HEK293 (cell line): ENCODE data around the gene TMEM145.

Source experiments
- CTCF ChIA-PET: fragments of 350-600 bp; formaldehyde crosslinking; extraction: SDS; loops from one replicate; lab custom pipeline; 2021; ENCODE audit warnings: antibody characterized with exemption; lab: Yijun Ruan, JAX
- POLR2A ChIA-PET: fragments of 300-600 bp; formaldehyde crosslinking; extraction: SDS; loops from one replicate; lab custom pipeline; 2020; ENCODE audit warnings: antibody characterized with exemption, inconsistent platforms; lab: Yijun Ruan, JAX
- H3K27ac ChIP-seq: fragments of 200-500 bp; sonication (Bioruptor generic); 2 replicates; pipeline ENCODE4 v1.5.1; 2014; ENCODE audit warnings: low read depth, low read length, control low read depth, inconsistent platforms; ENCODE audit errors: extremely low read depth
- H3K36me3 ChIP-seq, 2 experiments: fragments of 200-500 bp in 1 of 2; sonication (Bioruptor generic) in 1 of 2; 1 replicate in 1 of 2; 2 replicates in 1 of 2; pipeline ENCODE4 v1.5.1; 2014 to 2017; ENCODE audit warnings: inconsistent platforms in 2 of 2, low read length in 2 of 2; ENCODE audit not compliant: control insufficient read depth in 2 of 2, insufficient read depth in 1 of 2
- H3K4me1 ChIP-seq: fragments of 200-500 bp; sonication (Bioruptor generic); 2 replicates; pipeline ENCODE4 v1.5.1; 2014; ENCODE audit warnings: mild to moderate bottlenecking, low read length, inconsistent platforms; ENCODE audit not compliant: control insufficient read depth, insufficient read depth
- H3K4me3 ChIP-seq: 2 replicates; pipeline ENCODE4 v1.5.1; 2011; ENCODE audit warnings: low read depth, mild to moderate bottlenecking, control low read depth, low read length, moderate library complexity
- H3K9me3 ChIP-seq: fragments of 200-500 bp; sonication (Bioruptor generic); 2 replicates; pipeline ENCODE4 v1.5.1; 2014; ENCODE audit warnings: low read depth, low read length, inconsistent platforms; ENCODE audit not compliant: control insufficient read depth, insufficient read depth
- EGR2 ChIP-seq: fragments of 450-650 bp; formaldehyde crosslinking; IDR thresholded peaks from 2 replicates; pipeline ENCODE4 v1.5.1; 2016; ENCODE audit warnings: low read depth, missing biosample characterization, missing genetic modification characterization
- IKZF3 ChIP-seq: fragments of 450-650 bp; IDR thresholded peaks from 2 replicates; pipeline ENCODE4 v1.5.0; 2018; ENCODE audit warnings: missing biosample characterization, mild to moderate bottlenecking, missing genetic modification characterization, moderate library complexity
- KLF1 ChIP-seq: fragments of 450-650 bp; formaldehyde crosslinking; IDR thresholded peaks from 2 replicates; pipeline ENCODE4 v1.5.1; 2016; ENCODE audit warnings: missing biosample characterization, missing genetic modification characterization
- KLF16 ChIP-seq: fragments of 450-650 bp; formaldehyde crosslinking; IDR thresholded peaks from 2 replicates; pipeline ENCODE4 v1.5.1; 2017; ENCODE audit warnings: missing biosample characterization, missing genetic modification characterization
- YY1 ChIP-seq: fragments of 450-650 bp; formaldehyde crosslinking; IDR thresholded peaks from 2 replicates; pipeline ENCODE4 v1.5.1; 2018; ENCODE audit warnings: missing biosample characterization, missing genetic modification characterization
- ZBTB1 ChIP-seq: fragments of 450-650 bp; formaldehyde crosslinking; IDR thresholded peaks from 2 replicates; pipeline ENCODE4 v1.5.1; 2016; ENCODE audit warnings: missing biosample characterization, missing genetic modification characterization
- ZBTB10 ChIP-seq: fragments of 450-650 bp; formaldehyde crosslinking; IDR thresholded peaks from 2 replicates; pipeline ENCODE4 v1.5.1; 2016; ENCODE audit warnings: missing biosample characterization, missing genetic modification characterization
- ZBTB48 ChIP-seq: fragments of 450-650 bp; formaldehyde crosslinking; IDR thresholded peaks from 2 replicates; pipeline ENCODE4 v1.5.1; 2016; ENCODE audit warnings: missing biosample characterization, missing genetic modification characterization
- ZNF138 ChIP-seq: fragments of 450-650 bp; formaldehyde crosslinking; IDR thresholded peaks from 2 replicates; pipeline ENCODE4 v1.5.1; 2016; ENCODE audit warnings: missing biosample characterization, missing genetic modification characterization, borderline replicate concordance
- ZNF366 ChIP-seq: fragments of 450-650 bp; formaldehyde crosslinking; conservative IDR thresholded peaks from 2 replicates; pipeline ENCODE4 v1.5.1; 2016; ENCODE audit warnings: missing biosample characterization, missing genetic modification characterization
- ZNF423 ChIP-seq: fragments of 450-650 bp; formaldehyde crosslinking; IDR thresholded peaks from 2 replicates; pipeline ENCODE4 v1.5.1; 2016; ENCODE audit warnings: missing biosample characterization, missing genetic modification characterization
- ZNF513 ChIP-seq: fragments of 450-650 bp; IDR thresholded peaks from 2 replicates; pipeline ENCODE4 v1.5.1; 2018; ENCODE audit warnings: missing biosample characterization, missing genetic modification characterization
- ZNF585B ChIP-seq: fragments of 450-650 bp; formaldehyde crosslinking; IDR thresholded peaks from 2 replicates; pipeline ENCODE4 v1.5.1; 2016; ENCODE audit warnings: missing biosample characterization, missing genetic modification characterization
- ZNF621 ChIP-seq: fragments of 450-650 bp; formaldehyde crosslinking; IDR thresholded peaks from 2 replicates; pipeline ENCODE4 v1.5.1; 2017; ENCODE audit warnings: missing biosample characterization, missing genetic modification characterization
- ZNF670 ChIP-seq: fragments of 450-650 bp; formaldehyde crosslinking; IDR thresholded peaks from 2 replicates; pipeline ENCODE4 v1.5.1; 2016; ENCODE audit warnings: missing biosample characterization, missing genetic modification characterization, low read depth
- ZNF843 ChIP-seq: fragments of 450-650 bp; formaldehyde crosslinking; IDR thresholded peaks from 2 replicates; pipeline ENCODE4 v1.5.1; 2016; ENCODE audit warnings: missing biosample characterization, missing genetic modification characterization
- ZSCAN16 ChIP-seq: fragments of 450-650 bp; formaldehyde crosslinking; IDR thresholded peaks from 2 replicates; pipeline ENCODE4 v1.5.1; 2016; ENCODE audit warnings: missing biosample characterization, missing genetic modification characterization
- ZXDB ChIP-seq: fragments of 450-650 bp; formaldehyde crosslinking; IDR thresholded peaks from 2 replicates; pipeline ENCODE4 v1.5.1; 2016; ENCODE audit warnings: missing biosample characterization, missing genetic modification characterization

Gene TMEM145

GRCh38 chr19:42313840-42314755 is 989 bp downstream of the TMEM145 start (continued):
- no peak for TF ChIP-seq ZNF423 (tag by site-specific recombination)
- peak; percentile 13; the same call in 1 of the 2 replicates for TF ChIP-seq ZBTB48 (tag by site-specific recombination)
- TF ChIP-seq ZBTB1 (tag by site-specific recombination) = no peak
- no peak for TF ChIP-seq ZNF621 (tag by site-specific recombination)
- peak; percentile 67 for TF ChIP-seq IKZF3
- no peak for TF ChIP-seq ZNF585B (tag by site-specific recombination)
- TF ChIP-seq ZSCAN16 (tag by site-specific recombination) = no peak
- 0 out of 2 replicates have a peak, but pooled peaks have one; percentile 3 for TF ChIP-seq ZNF843
- TF ChIP-seq KLF1 (tag by site-specific recombination) = 0 out of 2 replicates have a peak, but pooled peaks have one; percentile 6
- peak; percentile 2; the same call in 1 of the 2 replicates for TF ChIP-seq KLF16 (tag by site-specific recombination)
- TF ChIP-seq ZNF366 (tag by site-specific recombination) = peak; percentile 68

- ChIA-PET CTCF (interaction anchor here (0.6 to 0.9 kb wide), 3 partner anchors 19 to 1258 kb away, joined by 3 to 6 read pairs (median 3); no protein-coding TSS in a partner anchor), POLR2A (interaction anchor here (0.6 to 2.0 kb wide), 2 partner anchors 72 to 455 kb away, joined by 4 to 7 read pairs; no protein-coding TSS in a partner anchor)
- H3K4me3 ChIP-seq = no peak overlapping the region
- H3K27ac ChIP-seq = no peak overlapping the region
- H3K9me3 ChIP-seq = no peaks in the 10 kb centered on the region
- no peaks in the 10 kb centered on the region; a peak in 1 of 3 replicates for H3K36me3 ChIP-seq
- TF ChIP-seq ZNF670 (tag by site-specific recombination) = no peak
- TF ChIP-seq ZNF513 (tag by site-specific recombination) = peak; percentile 95
- TF ChIP-seq YY1 (tag by site-specific recombination) = no peak
- TF ChIP-seq ZXDB (tag by site-specific recombination) = no peak
- TF ChIP-seq ZBTB10 (tag by site-specific recombination) = no peak
- no peak for TF ChIP-seq EGR2 (tag by site-specific recombination)
- TF ChIP-seq ZNF138 (tag by site-specific recombination) = no peak
- H3K4me1 ChIP-seq = no peaks in the 10 kb centered on the region; the same call in 1 of the 2 replicates
Observed at GRCh38 chr19:42315024-42315423, 1.9 kb downstream of the TMEM145 start.
